Astrocyte (in vitro differentiated cells and primary cell): ENCODE measurements around the gene ASAP2.

Experiments
- EZH2 ChIP-seq: IDR thresholded peaks from 2 replicates; pipeline ENCODE4 v1.6.1; 2012; ENCODE audit warnings: mild to moderate bottlenecking, low read length, inconsistent platforms; ENCODE audit not compliant: insufficient read depth
- TF ChIP-seq, protein P1 (sequence below): IDR thresholded peaks from 2 replicates; pipeline ENCODE4 v1.5.1; 2011; ENCODE audit warnings: low read depth, mild to moderate bottlenecking, inconsistent platforms, low read length, moderate library complexity; ENCODE audit not compliant: insufficient read depth

DNA sequence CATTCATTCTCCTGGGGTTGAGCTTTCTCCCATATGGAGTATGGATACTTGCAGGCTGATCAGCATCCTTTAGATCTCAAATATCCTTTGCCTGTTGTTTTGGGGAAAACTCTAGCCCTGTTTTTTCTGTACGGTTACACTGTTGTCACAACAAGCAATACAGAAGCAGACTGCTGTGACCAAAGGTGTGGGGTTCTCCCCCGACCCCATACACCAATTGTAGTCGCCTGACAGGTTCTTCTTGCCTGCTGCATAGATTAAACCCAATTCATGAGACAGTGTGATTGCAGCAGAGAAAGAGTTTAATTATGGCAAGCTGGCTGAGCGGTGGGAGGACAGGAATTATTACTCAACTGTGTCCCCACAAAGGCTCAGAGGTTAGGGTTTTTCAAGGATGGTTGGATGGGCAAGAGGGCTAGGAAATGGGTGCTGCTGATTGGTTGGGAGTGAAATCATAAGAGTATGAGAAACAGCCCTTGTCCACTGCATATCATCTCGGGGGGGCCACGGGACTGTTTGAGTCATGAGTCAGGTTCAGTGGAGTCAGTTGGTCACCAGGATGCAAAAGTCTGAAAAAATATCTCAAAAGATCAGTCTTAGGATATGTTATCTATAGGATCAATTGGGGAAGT lies 176.1 kb downstream of the ASAP2 start:
- TF ChIP-seq, protein P1, sequence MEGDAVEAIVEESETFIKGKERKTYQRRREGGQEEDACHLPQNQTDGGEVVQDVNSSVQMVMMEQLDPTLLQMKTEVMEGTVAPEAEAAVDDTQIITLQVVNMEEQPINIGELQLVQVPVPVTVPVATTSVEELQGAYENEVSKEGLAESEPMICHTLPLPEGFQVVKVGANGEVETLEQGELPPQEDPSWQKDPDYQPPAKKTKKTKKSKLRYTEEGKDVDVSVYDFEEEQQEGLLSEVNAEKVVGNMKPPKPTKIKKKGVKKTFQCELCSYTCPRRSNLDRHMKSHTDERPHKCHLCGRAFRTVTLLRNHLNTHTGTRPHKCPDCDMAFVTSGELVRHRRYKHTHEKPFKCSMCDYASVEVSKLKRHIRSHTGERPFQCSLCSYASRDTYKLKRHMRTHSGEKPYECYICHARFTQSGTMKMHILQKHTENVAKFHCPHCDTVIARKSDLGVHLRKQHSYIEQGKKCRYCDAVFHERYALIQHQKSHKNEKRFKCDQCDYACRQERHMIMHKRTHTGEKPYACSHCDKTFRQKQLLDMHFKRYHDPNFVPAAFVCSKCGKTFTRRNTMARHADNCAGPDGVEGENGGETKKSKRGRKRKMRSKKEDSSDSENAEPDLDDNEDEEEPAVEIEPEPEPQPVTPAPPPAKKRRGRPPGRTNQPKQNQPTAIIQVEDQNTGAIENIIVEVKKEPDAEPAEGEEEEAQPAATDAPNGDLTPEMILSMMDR, result no peak
- no peak for TF ChIP-seq EZH2
